ENCODE data around the gene NOS3. TPM values are rescaled to one million over a fixed set of nuclear protein-coding genes. Genes with fewer than 3 reads are reported as not detected.

The NOS3 gene
- total and polyA plus RNA-seq, 9 of the 15 experiments (the other 6 are each of a cell fraction or from before 2014, with no cell fraction given) = 1.1 to 121 (median 23.6) TPM

GRCh38 chr7:150955519-150956394 is 35.1 kb upstream of the NOS3 start (continued):
- no peak for TF ChIP-seq ZNF655 (CRISPR knock-in tag; IDR thresholded peaks at IDR 0.05)
- TF ChIP-seq HEY1 (CRISPR knock-in tag; IDR thresholded peaks at IDR 0.05; ENCODE audit: borderline replicate concordance) = no peak
- no peak for TF ChIP-seq HMG20A (CRISPR knock-in tag; conservative IDR thresholded peaks at IDR 0.05)
- TF ChIP-seq ZNF347 (CRISPR knock-in tag; IDR thresholded peaks at IDR 0.05; ENCODE audit: low read depth) = no peak
- peak; percentile 75 for TF ChIP-seq CREM (IDR thresholded peaks at IDR 0.05; ENCODE audit: low read depth)
- TF ChIP-seq FIP1L1 (IDR thresholded peaks at IDR 0.05; ENCODE audit: low read depth, low read length, poor library complexity, severe bottlenecking) = peak; percentile 62
- no peak for TF ChIP-seq HIVEP1 (CRISPR knock-in tag; IDR thresholded peaks at IDR 0.05)
- TF ChIP-seq FOXJ3 (CRISPR knock-in tag; IDR thresholded peaks at IDR 0.05) = no peak
- TF ChIP-seq SETDB1 (IDR thresholded peaks at IDR 0.05; ENCODE audit: low read length) = no peak
- TF ChIP-seq ZNF764 (CRISPR knock-in tag; IDR thresholded peaks at IDR 0.05; ENCODE audit: low read depth) = 0 out of 2 replicates have a peak, but pooled peaks have one; percentile 16
- TF ChIP-seq RFX1 (IDR thresholded peaks at IDR 0.05) = no peak
- no peak; the same call in 1 of the 2 replicates for TF ChIP-seq ZC3H8 (IDR thresholded peaks at IDR 0.05)
- TF ChIP-seq ZBTB2 (IDR thresholded peaks at IDR 0.05) = peak; percentile 92
- TF ChIP-seq NELFE (IDR thresholded peaks at IDR 0.05; ENCODE audit: insufficient read depth, insufficient read length) = no peak
- TF ChIP-seq CREB5 (CRISPR knock-in tag; IDR thresholded peaks at IDR 0.05) = no peak
- TF ChIP-seq ZMIZ1 (IDR thresholded peaks at IDR 0.05; ENCODE audit: low read depth in 2 of 2, low read length in 2 of 2) = peak in 1 of 2 experiments; percentile 85; a peak in 2 of 4 replicates
- TF ChIP-seq NR4A1 (CRISPR knock-in tag; IDR thresholded peaks at IDR 0.05) = peak; percentile 93
- TF ChIP-seq NR4A1 (tag; IDR thresholded peaks at IDR 0.05) = peak; percentile 90
- TF ChIP-seq HDAC1 (IDR thresholded peaks at IDR 0.05) = peak in 1 of 2 experiments; percentile 89; a peak in 2 of 4 replicates
- no peak for TF ChIP-seq RBM22 (IDR thresholded peaks at IDR 0.05; ENCODE audit: low read depth, low read length, poor library complexity, severe bottlenecking)

Measured in K562 (cell line).